Thoracic aorta (tissue), 2 donors: ENCODE data around the gene EXOC4. TPM values are rescaled to one million over a fixed set of nuclear protein-coding genes. Genes with fewer than 3 reads are reported as not detected.

ENCODE experiments used
- ATAC-seq: fragments of 150-250 bp; one replicate; pipeline ENCODE4 v1.8.0; 2017; ENCODE audit warnings: low read depth; ENCODE audit not compliant: insufficient number of reproducible peaks, low FRiP score
- DNase-seq: peaks from one replicate; pipeline ENCODE4 v3.0.0-alpha.2; 2020; ENCODE audit warnings: low spot score
- H3K27ac ChIP-seq, 2 donors: fragments of 200-600 bp; sonication (generic); 1 replicate in 1 of 2; 2 replicates in 1 of 2; pipeline ENCODE4 v1.5.1; 2016; ENCODE audit warnings: mild to moderate bottlenecking in 2 of 2, moderate library complexity in 2 of 2
- H3K27me3 ChIP-seq: fragments of 200-600 bp; sonication (generic); replicated peaks from 2 replicates; pipeline ENCODE4 v1.6.0; 2016; ENCODE audit warnings: mild to moderate bottlenecking; ENCODE audit not compliant: insufficient read depth
- H3K36me3 ChIP-seq: fragments of 200-600 bp; sonication (generic); one replicate; pipeline ENCODE4 v1.5.1; 2016
- H3K4me1 ChIP-seq, 2 donors: fragments of 200-600 bp; sonication (generic); 1 replicate in 1 of 2; 2 replicates in 1 of 2; pipeline versions ENCODE4 v1.5.1 to v1.6.0; 2016; ENCODE audit warnings: low read depth in 2 of 2, mild to moderate bottlenecking in 1 of 2; ENCODE audit not compliant: control insufficient read depth in 1 of 2
- H3K4me3 ChIP-seq: fragments of 200-600 bp; sonication (generic); 2 replicates; pipeline ENCODE4 v1.5.1; 2016; ENCODE audit warnings: mild to moderate bottlenecking
- H3K9me3 ChIP-seq: fragments of 200-600 bp; sonication (generic); 2 replicates; pipeline ENCODE4 v1.5.1; 2016
- total RNA-seq, 2 donors: library from RNA; depleted of rRNA; stranded (reverse); fragments of >200 nt; gene quantifications; one replicate each; pipeline versions ENCODE4 v1.1.0 to v1.2.3, GENCODE V29; 2016
- TF ChIP-seq, protein P1 (sequence below): fragments of 200-600 bp; sonication (generic); IDR thresholded peaks from one replicate; pipeline ENCODE4 v1.5.1; 2019; ENCODE audit warnings: antibody characterized with exemption

EXOC4 gene
- total RNA-seq, 2 donors from 2014 or later: 65.3 to 72.8 TPM

DNA sequence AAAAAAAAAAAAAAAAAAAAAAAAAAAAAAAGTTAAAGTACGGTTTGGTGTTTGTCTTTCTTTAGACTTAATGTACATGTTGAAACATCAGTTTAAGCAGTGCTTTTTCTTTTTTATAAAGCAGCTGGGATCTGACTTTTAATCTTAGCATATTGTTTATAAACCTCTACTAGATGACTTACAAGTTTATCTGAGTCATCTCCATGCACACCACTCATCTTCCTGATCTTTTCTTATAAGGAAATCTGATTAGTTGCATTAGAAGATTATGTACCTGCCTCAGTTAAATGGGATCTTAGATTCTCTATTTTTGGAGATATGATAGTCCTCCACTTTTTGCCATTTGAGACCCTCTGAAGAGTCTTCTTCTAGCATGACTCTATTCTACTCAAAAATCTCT, 482.3 kb downstream of the EXOC4 start:
- Histone ChIP-seq H3K27me3 (no peaks in the 10 kb centered on the region), H3K36me3 (no peaks in the 10 kb centered on the region), H3K27ac (no peak overlapping the region), H3K4me3 (no peak overlapping the region), H3K9me3 (no peaks in the 10 kb centered on the region), H3K4me1 (no peaks in the 10 kb centered on the region)
- TF ChIP-seq, protein P1, sequence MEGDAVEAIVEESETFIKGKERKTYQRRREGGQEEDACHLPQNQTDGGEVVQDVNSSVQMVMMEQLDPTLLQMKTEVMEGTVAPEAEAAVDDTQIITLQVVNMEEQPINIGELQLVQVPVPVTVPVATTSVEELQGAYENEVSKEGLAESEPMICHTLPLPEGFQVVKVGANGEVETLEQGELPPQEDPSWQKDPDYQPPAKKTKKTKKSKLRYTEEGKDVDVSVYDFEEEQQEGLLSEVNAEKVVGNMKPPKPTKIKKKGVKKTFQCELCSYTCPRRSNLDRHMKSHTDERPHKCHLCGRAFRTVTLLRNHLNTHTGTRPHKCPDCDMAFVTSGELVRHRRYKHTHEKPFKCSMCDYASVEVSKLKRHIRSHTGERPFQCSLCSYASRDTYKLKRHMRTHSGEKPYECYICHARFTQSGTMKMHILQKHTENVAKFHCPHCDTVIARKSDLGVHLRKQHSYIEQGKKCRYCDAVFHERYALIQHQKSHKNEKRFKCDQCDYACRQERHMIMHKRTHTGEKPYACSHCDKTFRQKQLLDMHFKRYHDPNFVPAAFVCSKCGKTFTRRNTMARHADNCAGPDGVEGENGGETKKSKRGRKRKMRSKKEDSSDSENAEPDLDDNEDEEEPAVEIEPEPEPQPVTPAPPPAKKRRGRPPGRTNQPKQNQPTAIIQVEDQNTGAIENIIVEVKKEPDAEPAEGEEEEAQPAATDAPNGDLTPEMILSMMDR: no peak
- ATAC-seq (no peak), DNase-seq (no peak)

DNA sequence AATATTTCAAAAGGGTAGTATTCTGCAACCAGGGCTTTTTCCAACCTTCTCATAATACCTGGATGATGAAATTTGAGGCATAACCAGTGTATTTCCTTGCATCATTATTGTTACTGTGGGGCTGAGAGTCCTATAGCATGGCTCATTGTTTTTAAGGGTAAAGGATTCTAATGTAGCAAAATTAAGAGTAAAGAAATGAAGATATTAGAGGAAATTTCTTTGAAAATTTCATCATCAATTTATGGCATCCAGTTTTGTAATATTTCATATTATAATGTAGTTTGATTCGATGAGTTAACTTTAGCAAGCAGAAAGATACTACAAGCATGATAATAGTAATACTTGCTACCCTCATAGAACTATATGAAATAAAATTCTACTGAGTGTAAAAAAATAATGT, 486.9 kb downstream of the EXOC4 start:
- no peaks in the 10 kb centered on the region for H3K36me3 ChIP-seq
- ATAC-seq: no peak
- no peaks in the 10 kb centered on the region for H3K4me1 ChIP-seq
- H3K4me3 ChIP-seq: no peak overlapping the region
- no peak for DNase-seq
- no peaks in the 10 kb centered on the region for H3K9me3 ChIP-seq
- H3K27me3 ChIP-seq: no peaks in the 10 kb centered on the region
- H3K27ac ChIP-seq: no peak overlapping the region
- TF ChIP-seq, protein P1: no peak

DNA sequence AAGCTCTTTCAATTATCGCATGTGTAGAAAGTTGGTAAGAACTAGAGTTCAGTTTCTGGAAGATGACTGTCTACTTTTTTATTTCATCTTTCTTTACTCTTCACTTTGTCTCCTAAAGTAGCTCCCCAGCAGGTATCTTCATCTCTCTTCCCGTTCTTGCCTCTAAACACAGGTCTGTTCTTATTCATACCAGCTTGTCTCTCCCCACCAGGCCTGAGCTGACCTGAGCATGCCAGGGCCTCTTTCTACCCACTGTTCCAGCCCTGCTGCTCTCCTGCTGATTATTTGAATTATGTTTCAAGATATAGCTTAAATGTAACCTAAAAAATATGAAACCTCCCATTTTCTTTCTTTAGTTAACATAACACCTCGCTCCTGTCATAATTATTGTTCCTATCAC, 488.2 kb downstream of the EXOC4 start:
- no peak for DNase-seq
- H3K4me1 ChIP-seq: no peaks in the 10 kb centered on the region
- no peak for ATAC-seq
- no peaks in the 10 kb centered on the region for H3K36me3 ChIP-seq
- TF ChIP-seq, protein P1: no peak
- H3K27me3 ChIP-seq: no peaks in the 10 kb centered on the region
- no peak overlapping the region for H3K4me3 ChIP-seq
- no peaks in the 10 kb centered on the region for H3K9me3 ChIP-seq
- H3K27ac ChIP-seq: no peak overlapping the region

DNA sequence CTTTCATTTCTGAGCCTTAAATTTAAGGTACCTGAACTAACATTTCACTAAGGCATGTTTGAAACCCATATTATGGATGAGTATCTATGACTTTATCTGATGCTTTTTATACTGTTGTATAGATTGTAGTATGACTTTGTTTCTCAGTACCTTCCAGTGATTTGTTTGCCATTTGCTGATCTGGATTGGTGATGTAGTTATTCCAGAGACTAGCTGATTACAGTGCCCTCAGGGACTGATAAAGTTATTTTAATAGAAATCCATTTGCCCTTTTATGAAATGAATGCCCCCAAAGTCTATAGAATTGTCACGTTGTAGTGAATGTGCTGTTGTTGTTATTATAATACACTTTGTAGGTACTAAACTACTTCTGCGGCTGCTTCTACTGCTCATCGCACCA, 488.8 kb downstream of the EXOC4 start:
- TF ChIP-seq, protein P1: no peak
- Histone ChIP-seq H3K4me1 (no peaks in the 10 kb centered on the region), H3K27ac (no peak overlapping the region), H3K27me3 (no peaks in the 10 kb centered on the region), H3K4me3 (no peak overlapping the region), H3K9me3 (no peaks in the 10 kb centered on the region), H3K36me3 (no peaks in the 10 kb centered on the region)
- ATAC-seq (no peak), DNase-seq (no peak)

DNA sequence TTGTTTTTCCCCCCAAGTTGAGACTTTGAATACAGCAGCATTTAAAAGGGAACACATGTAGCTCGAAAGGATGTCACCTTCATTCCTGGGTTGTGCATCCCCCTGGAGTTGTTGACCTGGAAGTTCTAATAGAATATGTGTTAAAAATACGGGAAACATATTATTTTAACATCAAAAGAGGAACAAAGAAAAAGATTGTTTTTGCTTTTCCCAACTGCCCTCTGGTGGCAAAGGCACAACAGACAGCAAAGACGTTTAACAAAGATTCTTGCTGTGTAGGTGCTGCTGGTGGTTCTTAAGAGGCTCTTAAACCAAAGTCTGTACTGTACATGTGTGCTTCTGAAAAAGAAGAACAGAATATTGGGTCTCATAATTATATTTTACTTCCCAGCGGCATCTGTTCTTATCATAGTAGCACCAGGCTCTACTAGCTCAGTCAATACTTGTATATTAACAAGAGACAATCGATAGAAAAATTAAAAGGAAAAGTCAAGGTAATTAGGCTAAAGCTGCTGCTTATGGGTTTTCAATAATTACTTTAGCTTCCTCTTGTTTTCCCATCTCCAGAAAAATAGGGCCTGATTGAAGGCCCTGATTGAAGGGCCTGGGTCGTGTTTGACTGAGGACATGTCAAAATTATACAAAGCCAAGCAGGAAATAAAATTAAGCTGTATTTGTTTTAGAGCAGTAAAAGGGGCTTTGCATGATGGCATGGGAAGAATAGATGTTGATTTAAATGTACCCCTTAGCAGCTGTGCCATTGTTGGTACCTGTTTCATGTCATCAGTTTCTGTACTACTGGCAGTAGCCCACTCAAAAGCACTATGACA, 490.0 kb downstream of the EXOC4 start:
- no peak overlapping the region for H3K27ac ChIP-seq
- TF ChIP-seq, protein P1: no peak
- no peak for ATAC-seq

More for the DNA sequence above, 490.0 kb downstream of the EXOC4 start:
- Histone ChIP-seq H3K4me1 (no peaks in the 10 kb centered on the region), H3K27me3 (no peaks in the 10 kb centered on the region), H3K4me3 (no peak overlapping the region), H3K9me3 (no peaks in the 10 kb centered on the region), H3K36me3 (no peaks in the 10 kb centered on the region)
- no peak for DNase-seq
